CD4-positive, alpha-beta T cell treated with Interleukin-10 for 1 hour (primary cell): Measurements from ENCODE around the gene TBC1D7.
A peak's percentile ranks its signal among the peaks of the same experiment; 100 is the strongest.

Source experiments
- DNase-seq: peaks from one replicate; pipeline ENCODE4 v3.0.0-alpha.2; 2020

TBC1D7 gene

DNA sequence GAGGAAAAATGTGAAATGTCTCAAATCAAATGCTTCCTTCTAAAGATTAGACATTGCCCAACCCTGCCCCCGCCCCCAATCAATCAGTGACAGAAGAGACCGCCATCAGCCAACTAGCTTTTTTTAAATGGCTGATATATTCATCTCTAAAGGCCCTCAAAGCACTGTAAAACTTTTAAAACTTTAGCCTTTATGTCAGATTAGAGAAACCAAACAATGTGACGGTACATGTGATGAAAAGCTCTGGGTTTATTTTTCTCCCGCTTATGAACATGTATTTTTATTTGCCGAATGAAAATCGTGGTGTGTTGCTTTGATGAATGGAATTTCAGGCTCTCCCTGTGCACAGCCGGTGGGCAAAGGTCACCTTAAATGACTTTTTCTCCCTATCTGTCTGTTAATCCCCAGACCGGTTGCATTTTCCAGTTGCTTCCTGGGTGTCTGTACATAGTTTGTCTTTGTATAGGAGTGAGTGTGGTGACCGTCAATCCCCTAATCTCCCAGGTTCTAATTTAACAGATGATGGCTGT is 38.5 kb downstream of the TBC1D7 start:
- DNase-seq, result no peak

DNA sequence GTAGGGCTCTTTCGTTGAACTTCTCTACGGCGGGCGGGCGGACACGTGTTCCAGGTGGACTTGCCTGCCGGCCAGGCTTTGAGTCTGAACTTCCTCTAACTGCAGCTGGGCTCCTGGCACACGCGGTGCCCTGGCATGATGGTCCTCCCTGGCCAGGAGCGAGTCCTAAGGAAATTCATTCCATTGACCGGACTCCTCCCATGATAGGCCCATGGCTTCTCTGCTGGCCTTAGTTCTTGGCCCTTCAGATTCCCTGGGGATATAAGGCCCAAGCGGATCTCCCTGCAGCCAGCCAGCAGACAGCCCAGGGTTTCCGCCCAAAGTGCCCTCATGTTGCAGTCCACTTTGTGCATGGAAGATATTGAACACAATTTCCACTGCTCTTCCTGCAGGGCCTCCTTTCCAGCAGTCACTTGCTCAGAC is 39.4 kb downstream of the TBC1D7 start:
- no peak for DNase-seq

- DNase-seq, result no peak
Observed at GRCh38 chr6:13288481-13288880, 39.9 kb downstream of the TBC1D7 start.

DNA sequence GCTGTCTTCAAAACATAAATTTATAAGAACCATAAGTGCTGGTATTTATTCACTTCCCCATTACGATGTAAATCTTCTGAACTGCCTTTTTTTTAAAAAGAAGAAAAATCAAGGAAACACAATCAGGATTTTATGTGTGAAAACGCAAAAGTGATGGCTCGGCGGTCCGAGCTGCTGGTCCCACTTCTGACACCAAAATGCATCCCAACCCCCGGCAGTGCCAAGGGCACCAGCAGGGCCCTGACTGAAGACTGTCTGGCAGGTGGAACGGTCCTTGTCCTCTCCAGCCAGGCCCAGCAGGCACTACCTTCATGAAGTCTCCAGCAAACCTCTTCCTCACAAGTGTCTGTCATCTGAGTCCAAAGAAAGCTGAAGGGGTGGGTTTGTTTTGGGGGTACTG is 41.2 kb downstream of the TBC1D7 start:
- no peak for DNase-seq

GRCh38 chr6:13286181-13286580 is 42.2 kb downstream of the TBC1D7 start:
- no peak for DNase-seq

DNA sequence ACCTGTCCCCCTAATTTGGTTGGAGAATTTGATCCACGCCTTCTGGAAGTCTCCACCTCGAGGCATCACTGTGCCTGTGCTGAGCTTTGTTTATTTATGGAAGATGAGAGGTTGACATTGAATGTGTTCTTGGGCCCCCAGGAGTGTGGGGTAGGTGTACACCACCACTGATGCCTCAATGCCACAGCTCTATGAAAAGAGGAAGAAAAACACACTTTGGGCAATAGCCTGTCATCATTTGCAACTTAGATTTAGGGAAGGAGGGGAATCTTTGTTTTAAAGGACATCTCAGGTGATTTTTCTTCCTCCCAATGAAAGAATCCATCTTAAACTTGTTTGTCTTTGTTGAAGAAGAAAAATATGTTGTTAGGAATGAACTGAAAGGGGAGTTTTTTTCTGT is 42.6 kb downstream of the TBC1D7 start:
- DNase-seq, result no peak

GRCh38 chr6:13284646-13285045 is 43.7 kb downstream of the TBC1D7 start:
- no peak for DNase-seq

DNA sequence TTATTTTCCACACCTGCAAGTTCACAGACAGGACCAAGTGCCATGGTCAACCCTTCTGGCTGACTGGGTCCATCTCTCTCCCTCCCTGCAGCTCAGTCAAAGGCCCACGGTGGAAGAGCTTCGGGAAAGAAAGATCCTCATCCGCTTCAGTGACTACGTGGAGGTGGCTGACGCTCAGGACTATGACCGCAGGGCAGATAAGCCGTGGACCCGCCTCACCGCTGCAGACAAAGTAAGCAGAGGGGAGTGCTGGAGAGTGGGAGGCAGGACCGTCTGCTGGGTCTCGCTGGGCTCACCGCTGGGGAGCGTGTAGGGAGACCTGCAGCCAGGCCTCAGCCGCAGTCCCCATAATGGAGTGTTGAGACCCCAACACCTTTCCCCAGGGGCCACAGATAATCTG is 45.0 kb downstream of the TBC1D7 start:
- DNase-seq, result no peak

GRCh38 chr6:13282393-13283069 is 45.8 kb downstream of the TBC1D7 start:
- DNase-seq, result no peak

DNA sequence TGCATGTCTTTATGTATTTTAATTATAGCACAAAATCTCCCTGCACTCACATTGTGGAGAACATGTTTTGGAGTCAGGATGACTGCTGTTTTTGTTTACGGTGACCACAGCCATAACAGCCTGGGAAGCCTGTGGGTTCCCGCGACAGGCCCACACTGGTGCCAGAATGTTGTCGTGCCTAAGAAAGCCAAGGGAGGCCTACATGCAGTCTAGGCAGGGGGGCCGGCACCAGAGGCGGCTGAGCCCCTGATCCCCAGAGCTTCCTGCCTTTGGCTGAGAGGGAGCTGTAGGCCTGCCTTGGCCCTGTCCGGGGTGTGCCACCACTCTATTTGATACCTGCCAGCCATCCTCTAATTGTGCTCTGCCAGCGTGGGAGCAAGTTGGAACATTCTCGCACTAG is 46.7 kb downstream of the TBC1D7 start:
- no peak for DNase-seq

GRCh38 chr6:13280254-13280653 is 48.1 kb downstream of the TBC1D7 start:
- DNase-seq, result no peak

- DNase-seq, result no peak
Observed at GRCh38 chr6:13278991-13279390, 49.3 kb downstream of the TBC1D7 start.

DNA sequence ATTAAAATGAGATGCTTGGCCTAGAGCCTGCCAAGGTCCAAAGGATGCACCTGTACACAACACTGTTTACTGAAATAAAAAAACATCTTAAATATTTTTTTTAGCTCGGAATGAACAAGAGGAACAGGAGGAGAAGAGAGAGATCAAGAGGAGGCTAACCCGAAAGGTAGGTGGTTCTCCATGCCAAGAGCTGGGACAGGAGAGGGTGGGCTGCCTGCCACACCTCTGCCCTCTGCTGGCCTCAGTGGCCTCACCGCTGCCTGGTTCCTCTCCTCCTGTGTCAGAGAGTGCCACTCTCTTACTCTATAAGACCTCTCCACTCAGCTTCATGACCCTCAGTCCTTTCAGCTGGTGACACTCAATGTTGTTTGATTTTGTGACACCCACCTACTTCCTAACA is 50.2 kb downstream of the TBC1D7 start:
- DNase-seq, result no peak

GRCh38 chr6:13277231-13277630 is 51.1 kb downstream of the TBC1D7 start:
- no peak for DNase-seq

GRCh38 chr6:13275435-13275989 is 52.8 kb downstream of the TBC1D7 start:
- DNase-seq, result no peak

GRCh38 chr6:13274707-13275434 is 53.5 kb downstream of the TBC1D7 start:
- DNase-seq, result no peak

GRCh38 chr6:13273931-13274706 is 54.2 kb downstream of the TBC1D7 start:
- DNase-seq, result peak; percentile 64

- DNase-seq, result no peak
Observed at GRCh38 chr6:13273202-13273930, 55.0 kb downstream of the TBC1D7 start.

GRCh38 chr6:13272131-13273046 is 55.9 kb downstream of the TBC1D7 start:
- peak; percentile 21 for DNase-seq

- no peak for DNase-seq
Observed at GRCh38 chr6:13268913-13269518, 59.3 kb downstream of the TBC1D7 start.

GRCh38 chr6:13267142-13267651 is 61.1 kb downstream of the TBC1D7 start:
- no peak for DNase-seq
